HG02840 (cell line): Measurements from ENCODE around the gene CLDN7.

Experiments used
- ATAC-seq: cut with Tn5 transposase; IDR thresholded peaks from one replicate; pipeline ENCODE4 v1.9.1; 2021; ENCODE audit warnings: mild to moderate bottlenecking, moderate library complexity, moderate number of reproducible peaks; ENCODE audit not compliant: unreplicated experiment, low FRiP score

The CLDN7 gene

GRCh38 chr17:7262192-7262934 is at the start of gene CLDN7:
Gene CLDN7 (minus strand): TSS chr17:7262478. CDS start chr17:7262043, 435 bp downstream.
- ATAC-seq, result no peak

- ATAC-seq, result no peak
Measured at GRCh38 chr17:7311110-7311705, 48.9 kb upstream of the CLDN7 start.

GRCh38 chr17:7309628-7310027 is 47.4 kb upstream of the CLDN7 start:
- no peak for ATAC-seq

- ATAC-seq, result no peak
Measured at GRCh38 chr17:7308625-7309433, 46.6 kb upstream of the CLDN7 start.

- ATAC-seq, result no peak
Measured at GRCh38 chr17:7307686-7308624, 45.7 kb upstream of the CLDN7 start.

GRCh38 chr17:7306911-7307685 is 44.8 kb upstream of the CLDN7 start, which contains the start of gene EIF5A:
Gene EIF5A (plus strand): TSS chr17:7307628. CDS start chr17:7309636, 2,008 bp downstream.
- ATAC-seq, result peak; percentile 74

GRCh38 chr17:7304179-7304578 is 41.9 kb upstream of the CLDN7 start:
- ATAC-seq, result no peak

- ATAC-seq, result no peak
Measured at GRCh38 chr17:7296189-7296861, 34.0 kb upstream of the CLDN7 start.

GRCh38 chr17:7295230-7296180 is 33.2 kb upstream of the CLDN7 start:
- no peak for ATAC-seq

- ATAC-seq, result no peak
Measured at GRCh38 chr17:7294614-7295153, 32.4 kb upstream of the CLDN7 start, which contains the start of gene YBX2. Gene YBX2 (minus strand): TSS chr17:7294639. CDS start chr17:7294500, 139 bp downstream.

GRCh38 chr17:7293816-7294613 is 31.7 kb upstream of the CLDN7 start:
- ATAC-seq, result no peak

GRCh38 chr17:7293159-7293558 is 30.9 kb upstream of the CLDN7 start:
- no peak for ATAC-seq

- no peak for ATAC-seq
Measured at GRCh38 chr17:7292729-7293128, 30.5 kb upstream of the CLDN7 start.

GRCh38 chr17:7292194-7292593 is 29.9 kb upstream of the CLDN7 start:
- ATAC-seq, result no peak

GRCh38 chr17:7290685-7291084 is 28.4 kb upstream of the CLDN7 start:
- ATAC-seq, result no peak

GRCh38 chr17:7290166-7290565 is 27.9 kb upstream of the CLDN7 start:
- ATAC-seq, result no peak
